ENCODE results near the gene ZFP57.

Gene ZFP57

DNA sequence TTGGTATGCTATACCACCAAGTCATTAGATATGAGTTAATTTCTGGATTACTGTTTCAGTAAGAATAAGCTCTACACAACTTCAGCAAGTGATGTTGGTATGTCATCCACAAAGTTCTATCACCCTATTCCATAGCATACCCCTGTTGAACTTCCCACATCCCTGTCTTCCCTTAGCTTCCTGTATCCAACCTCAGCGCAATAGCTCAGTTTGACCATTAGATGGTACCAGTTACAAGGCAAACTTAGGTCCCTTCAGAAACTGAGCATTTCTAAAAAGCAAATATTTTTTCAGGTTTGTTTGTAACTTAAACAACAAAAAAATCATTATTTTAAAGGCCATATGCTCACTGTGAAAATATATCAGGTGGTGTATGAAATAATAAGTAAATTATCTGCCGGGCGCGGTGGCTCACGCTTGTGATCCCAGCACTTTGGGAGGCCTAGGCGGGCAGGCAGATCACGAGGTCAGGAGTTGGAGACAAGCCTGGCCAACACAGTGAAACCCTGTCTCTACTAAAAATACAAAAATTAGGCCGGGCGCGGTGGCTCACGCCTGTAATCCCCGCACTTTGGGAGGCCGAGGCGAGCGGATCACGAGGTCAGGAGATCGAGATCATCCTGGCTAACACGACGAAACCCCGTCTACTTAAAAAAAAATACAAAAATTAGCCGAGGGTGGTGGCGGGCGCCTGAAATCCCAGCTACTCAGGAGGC is 32.9 kb downstream of the ZFP57 start:
- H3K4me3 ChIP-seq (ENCODE audit: control insufficient read depth, low read depth, low read length), result no peak overlapping the region
- DNase-seq (ENCODE audit: low read depth), result peak; percentile 54
- TF ChIP-seq CTCF (conservative IDR thresholded peaks at IDR 0.05; ENCODE audit: control insufficient read depth, insufficient read depth, low read depth, low read length), result peak; percentile 74

GRCh38 chr6:29641430-29642148 is 39.4 kb downstream of the ZFP57 start:
- no peak overlapping the region for H3K4me3 ChIP-seq (ENCODE audit: control insufficient read depth, low read depth, low read length)
- DNase-seq (ENCODE audit: low read depth), result no peak
- no peak for TF ChIP-seq CTCF (conservative IDR thresholded peaks at IDR 0.05; ENCODE audit: control insufficient read depth, insufficient read depth, low read depth, low read length)

DNA sequence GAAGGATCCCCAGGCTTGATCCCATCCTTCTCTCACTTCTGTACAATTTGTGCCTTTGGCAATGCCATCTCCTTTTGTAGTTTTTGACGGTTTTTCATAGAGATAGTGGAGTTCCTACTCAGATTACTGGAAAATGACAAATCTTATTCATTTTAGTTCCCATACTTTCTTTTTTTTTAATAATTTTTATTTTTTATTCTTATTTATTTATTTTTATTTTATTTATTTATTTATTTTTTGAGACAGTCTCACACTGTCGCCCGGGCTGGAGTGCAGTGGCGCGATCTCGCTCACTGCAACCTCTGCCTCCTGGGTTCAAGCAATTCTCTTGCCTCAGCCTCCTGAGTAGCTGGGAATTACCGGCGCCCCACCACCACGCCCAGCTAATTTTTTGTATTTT is 43.7 kb downstream of the ZFP57 start:
- H3K4me3 ChIP-seq (ENCODE audit: control insufficient read depth, low read depth, low read length), result no peak overlapping the region
- no peak for TF ChIP-seq CTCF (conservative IDR thresholded peaks at IDR 0.05; ENCODE audit: control insufficient read depth, insufficient read depth, low read depth, low read length)
- no peak for DNase-seq (ENCODE audit: low read depth)

DNA sequence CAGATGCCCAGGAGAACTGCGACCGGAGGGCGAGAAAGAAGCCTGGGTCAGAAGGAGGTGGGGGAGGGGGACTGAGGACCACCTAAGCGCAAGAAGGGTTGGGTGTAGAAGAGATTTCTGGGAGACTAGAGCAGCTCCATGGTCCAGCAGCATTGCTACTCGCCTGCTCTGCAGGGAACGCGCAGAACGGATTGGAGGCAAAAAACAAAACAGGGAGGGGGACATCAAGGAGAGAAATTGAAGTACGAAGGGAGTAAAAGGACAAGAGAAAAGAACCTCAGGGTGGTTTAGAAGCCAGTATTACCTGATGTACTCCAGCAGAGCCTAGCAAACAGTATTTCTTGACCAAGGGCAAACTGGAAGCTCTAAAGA is 47.4 kb downstream of the ZFP57 start:
- H3K4me3 ChIP-seq (ENCODE audit: control insufficient read depth, low read depth, low read length), result peak overlapping the region; percentile 58
- no peak for DNase-seq (ENCODE audit: low read depth)
- TF ChIP-seq CTCF (conservative IDR thresholded peaks at IDR 0.05; ENCODE audit: control insufficient read depth, insufficient read depth, low read depth, low read length), result no peak

- TF ChIP-seq CTCF (conservative IDR thresholded peaks at IDR 0.05; ENCODE audit: control insufficient read depth, insufficient read depth, low read depth, low read length), result no peak
- DNase-seq (ENCODE audit: low read depth), result peak; percentile 74
- H3K4me3 ChIP-seq (ENCODE audit: control insufficient read depth, low read depth, low read length), result peak within 1 kb of the TSS; percentile 60
Observed at GRCh38 chr6:29632789-29633533, 48.0 kb downstream of the ZFP57 start, which contains the start of gene GABBR1. GABBR1 (minus strand) TSS chr6:29633183; CDS start chr6:29632385, 798 bp downstream.

- TF ChIP-seq CTCF (conservative IDR thresholded peaks at IDR 0.05; ENCODE audit: control insufficient read depth, insufficient read depth, low read depth, low read length), result no peak
- peak overlapping the region; percentile 60 for H3K4me3 ChIP-seq (ENCODE audit: control insufficient read depth, low read depth, low read length)
- peak; percentile 50 for DNase-seq (ENCODE audit: low read depth)
Observed at GRCh38 chr6:29631860-29632731, 48.9 kb downstream of the ZFP57 start.

Data from fibroblast of mammary gland (primary cell).